Effector memory CD4-positive, alpha-beta T cell (primary cell): Measurements from ENCODE around the gene MLLT10.
"Not testable (repeated sequence)": the region's sequence is repeated elsewhere in the genome, so short reads cannot be mapped to it uniquely, and the experiment has no call there.

Experiments
- DNase-seq, 3 donors: peaks; one replicate each; pipeline ENCODE4 v3.0.0-alpha.2; 2020
- H3K27ac ChIP-seq: 2 replicates; pipeline ENCODE4 v1.7.0; 2013; ENCODE audit warnings: mild to moderate bottlenecking, low read length, moderate library complexity; ENCODE audit not compliant: insufficient read depth, poor library complexity, severe bottlenecking
- H3K27me3 ChIP-seq: replicated peaks from 2 replicates; pipeline ENCODE4 v1.7.0; 2013; ENCODE audit warnings: mild to moderate bottlenecking, low read length; ENCODE audit not compliant: insufficient read depth, control insufficient read depth, poor library complexity, severe bottlenecking
- H3K36me3 ChIP-seq: 2 replicates; pipeline ENCODE4 v1.7.0; 2013; ENCODE audit warnings: mild to moderate bottlenecking, low read length, moderate library complexity; ENCODE audit not compliant: control insufficient read depth, insufficient read depth
- H3K4me1 ChIP-seq: 2 replicates; pipeline ENCODE4 v1.7.0; 2013; ENCODE audit warnings: low read length, mild to moderate bottlenecking; ENCODE audit not compliant: control insufficient read depth, insufficient read depth, poor library complexity, severe bottlenecking
- H3K4me3 ChIP-seq: 2 replicates; pipeline ENCODE4 v1.7.0; 2013; ENCODE audit warnings: low read length, low read depth, mild to moderate bottlenecking; ENCODE audit not compliant: insufficient read depth, poor library complexity, severe bottlenecking
- H3K9me3 ChIP-seq: 2 replicates; pipeline ENCODE4 v1.7.0; 2013; ENCODE audit warnings: mild to moderate bottlenecking, low read length, moderate library complexity; ENCODE audit not compliant: control insufficient read depth

The MLLT10 gene

GRCh38 chr10:21705828-21706176 is 171.8 kb downstream of the MLLT10 start:
- no peaks in the 10 kb centered on the region for H3K27me3 ChIP-seq
- H3K9me3 ChIP-seq, result no peaks in the 10 kb centered on the region
- peaks cover 5% of the 10 kb centered on the region for H3K4me1 ChIP-seq
- H3K4me3 ChIP-seq, result no peak overlapping the region
- peaks cover 8% of the 10 kb centered on the region for H3K36me3 ChIP-seq
- no peak overlapping the region for H3K27ac ChIP-seq
- no peak for DNase-seq

GRCh38 chr10:21707498-21707897 is 173.5 kb downstream of the MLLT10 start:
- peaks cover 5% of the 10 kb centered on the region for H3K4me1 ChIP-seq
- no peak overlapping the region for H3K27ac ChIP-seq
- DNase-seq, result no peak
- H3K36me3 ChIP-seq, result peaks cover 9% of the 10 kb centered on the region
- H3K9me3 ChIP-seq, result no peaks in the 10 kb centered on the region
- H3K27me3 ChIP-seq, result no peaks in the 10 kb centered on the region
- no peak overlapping the region for H3K4me3 ChIP-seq

DNA sequence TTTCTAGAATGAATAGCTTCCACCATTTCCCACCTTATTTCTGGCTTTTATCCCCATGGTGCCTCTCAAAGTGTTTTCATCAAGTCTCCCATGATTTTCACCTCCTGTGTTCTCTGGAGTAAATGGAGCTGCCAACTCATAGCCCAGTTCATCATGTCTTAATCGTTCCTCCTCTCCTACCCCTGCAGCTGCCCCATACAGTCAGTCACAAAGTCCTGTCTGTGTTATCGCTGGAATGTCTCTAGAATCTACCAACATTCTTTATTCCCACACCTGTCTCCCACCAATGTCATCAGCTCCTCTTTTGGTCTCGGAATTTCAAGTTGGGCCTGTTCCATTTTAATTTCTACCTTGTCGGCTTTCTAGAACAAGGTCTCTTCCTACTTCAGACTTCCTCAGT is 178.9 kb downstream of the MLLT10 start:
- DNase-seq, result no peak
- Histone ChIP-seq H3K9me3 (no peaks in the 10 kb centered on the region), H3K27me3 (no peaks in the 10 kb centered on the region), H3K27ac (no peak overlapping the region), H3K4me1 (no peaks in the 10 kb centered on the region), H3K4me3 (no peak overlapping the region), H3K36me3 (peaks cover 24% of the 10 kb centered on the region)

GRCh38 chr10:21715531-21716195 is 181.6 kb downstream of the MLLT10 start:
- no peak overlapping the region for H3K27ac ChIP-seq
- no peak overlapping the region for H3K4me3 ChIP-seq
- no peaks in the 10 kb centered on the region for H3K4me1 ChIP-seq
- no peaks in the 10 kb centered on the region for H3K27me3 ChIP-seq
- no peaks in the 10 kb centered on the region for H3K9me3 ChIP-seq
- no peak for DNase-seq
- peaks cover 17% of the 10 kb centered on the region for H3K36me3 ChIP-seq

DNA sequence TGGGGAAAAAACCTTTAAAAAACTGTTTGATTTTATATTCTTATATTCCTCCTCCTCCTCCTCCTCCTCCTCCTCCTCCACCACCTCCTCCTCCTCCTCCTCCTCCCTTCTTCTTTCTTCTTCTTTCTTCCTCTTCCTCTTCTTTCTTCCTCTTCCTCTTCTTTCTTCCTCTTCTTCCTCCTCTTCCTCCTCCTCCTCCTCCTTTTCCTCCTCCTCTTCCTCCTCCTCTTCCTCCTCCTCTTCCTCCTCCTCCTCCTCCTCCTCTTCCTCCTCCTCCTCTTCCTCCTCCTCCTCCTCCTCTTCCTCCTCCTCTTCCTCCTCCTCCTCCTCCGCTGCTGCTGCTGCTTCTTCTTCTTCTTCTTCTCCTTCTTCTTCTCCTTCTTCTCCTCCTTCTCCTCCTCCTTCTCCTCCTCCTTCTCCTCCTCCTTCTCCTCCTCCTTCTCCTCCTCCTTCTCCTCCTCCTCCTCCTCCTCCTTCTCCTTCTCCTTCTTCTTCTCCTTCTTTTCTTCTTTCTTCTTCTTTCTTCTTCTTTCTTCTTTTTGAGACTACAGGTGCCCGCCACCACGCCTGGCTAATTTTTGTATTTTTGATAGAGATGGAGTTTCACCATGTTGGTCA is 183.5 kb downstream of the MLLT10 start:
- H3K4me1 ChIP-seq, DNase-seq, H3K27ac ChIP-seq, H3K27me3 ChIP-seq, H3K9me3 ChIP-seq, H3K4me3 ChIP-seq: not testable (repeated sequence)
- peaks cover 15% of the 10 kb centered on the region for H3K36me3 ChIP-seq

GRCh38 chr10:21719502-21719901 is 185.5 kb downstream of the MLLT10 start:
- H3K27me3 ChIP-seq, result no peaks in the 10 kb centered on the region
- H3K9me3 ChIP-seq, result no peaks in the 10 kb centered on the region
- H3K4me1 ChIP-seq, result no peaks in the 10 kb centered on the region
- no peak overlapping the region for H3K27ac ChIP-seq
- H3K36me3 ChIP-seq, result peaks cover 10% of the 10 kb centered on the region
- DNase-seq, result no peak
- H3K4me3 ChIP-seq, result no peak overlapping the region

GRCh38 chr10:21720090-21720489 is 186.1 kb downstream of the MLLT10 start:
- Histone ChIP-seq H3K9me3 (no peaks in the 10 kb centered on the region), H3K27me3 (no peaks in the 10 kb centered on the region), H3K36me3 (peaks cover 4% of the 10 kb centered on the region), H3K4me1 (no peaks in the 10 kb centered on the region), H3K27ac (no peak overlapping the region), H3K4me3 (no peak overlapping the region)
- no peak for DNase-seq

GRCh38 chr10:21721000-21721665 is 187.1 kb downstream of the MLLT10 start:
- DNase-seq, result no peak
- Histone ChIP-seq H3K4me3 (no peak overlapping the region), H3K9me3 (no peaks in the 10 kb centered on the region), H3K4me1 (no peaks in the 10 kb centered on the region), H3K27ac (no peak overlapping the region), H3K36me3 (no peaks in the 10 kb centered on the region), H3K27me3 (no peaks in the 10 kb centered on the region)

DNA sequence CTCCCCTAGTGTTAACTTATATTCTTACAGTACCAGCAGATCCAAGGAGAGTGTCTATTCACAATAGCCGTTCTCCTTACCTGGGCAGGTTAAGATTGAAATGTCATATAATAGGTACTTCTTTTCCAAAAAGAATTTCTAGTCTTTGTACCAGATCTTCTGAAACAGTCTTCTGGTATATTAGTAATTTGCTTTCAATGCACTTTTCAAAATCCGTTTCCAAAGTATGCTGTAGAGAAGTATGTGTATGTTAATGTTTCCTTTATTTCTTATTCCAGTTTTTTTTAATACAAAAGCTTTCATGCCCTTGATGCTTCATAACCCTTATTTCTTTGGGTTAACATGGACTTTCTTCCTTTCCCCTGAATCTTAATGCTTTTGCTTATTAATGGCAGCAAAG is 188.2 kb downstream of the MLLT10 start:
- no peaks in the 10 kb centered on the region for H3K9me3 ChIP-seq
- H3K36me3 ChIP-seq, result no peaks in the 10 kb centered on the region
- H3K4me3 ChIP-seq, result no peak overlapping the region
- no peak for DNase-seq
- H3K27ac ChIP-seq, result no peak overlapping the region
- H3K27me3 ChIP-seq, result no peaks in the 10 kb centered on the region
- H3K4me1 ChIP-seq, result no peaks in the 10 kb centered on the region

GRCh38 chr10:21724020-21724589 is 190.1 kb downstream of the MLLT10 start:
- no peaks in the 10 kb centered on the region for H3K9me3 ChIP-seq
- no peaks in the 10 kb centered on the region for H3K4me1 ChIP-seq
- no peak overlapping the region for H3K4me3 ChIP-seq
- no peak for DNase-seq
- peaks cover 1% of the 10 kb centered on the region for H3K36me3 ChIP-seq
- H3K27me3 ChIP-seq, result no peaks in the 10 kb centered on the region
- no peak overlapping the region for H3K27ac ChIP-seq
